22Rv1 (cell line): ENCODE measurements around the gene ZIC4.

Source experiments
- ZFX ChIP-seq: fragments of 450-650 bp; IDR thresholded peaks from 2 replicates; pipeline ENCODE4 v1.6.1; 2017; ENCODE audit warnings: antibody characterized with exemption, borderline replicate concordance
- TF ChIP-seq, protein P1 (sequence below): fragments of 450-650 bp; IDR thresholded peaks from 2 replicates; pipeline ENCODE4 v1.5.1; 2017; ENCODE audit warnings: mild to moderate bottlenecking

DNA sequence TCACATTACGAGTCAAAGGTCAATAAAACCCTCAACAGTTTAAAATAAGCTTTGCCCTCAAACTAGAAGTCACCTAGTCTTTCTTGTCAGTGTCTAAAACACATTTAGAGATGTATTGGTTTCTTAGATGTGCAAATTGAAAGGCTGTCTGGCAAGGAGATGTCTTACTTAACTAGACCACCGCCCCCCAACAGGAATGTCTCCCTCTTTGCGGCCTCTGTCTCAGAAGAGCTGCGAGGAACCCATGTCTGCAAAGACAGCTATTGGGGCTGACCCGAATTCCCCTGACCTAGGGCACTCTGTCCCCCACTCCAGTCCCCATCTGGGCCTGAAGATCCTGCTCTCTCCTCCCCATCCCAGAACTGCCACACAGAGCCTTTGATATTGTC lies 46.3 kb downstream of the ZIC4 start:
- TF ChIP-seq, protein P1, sequence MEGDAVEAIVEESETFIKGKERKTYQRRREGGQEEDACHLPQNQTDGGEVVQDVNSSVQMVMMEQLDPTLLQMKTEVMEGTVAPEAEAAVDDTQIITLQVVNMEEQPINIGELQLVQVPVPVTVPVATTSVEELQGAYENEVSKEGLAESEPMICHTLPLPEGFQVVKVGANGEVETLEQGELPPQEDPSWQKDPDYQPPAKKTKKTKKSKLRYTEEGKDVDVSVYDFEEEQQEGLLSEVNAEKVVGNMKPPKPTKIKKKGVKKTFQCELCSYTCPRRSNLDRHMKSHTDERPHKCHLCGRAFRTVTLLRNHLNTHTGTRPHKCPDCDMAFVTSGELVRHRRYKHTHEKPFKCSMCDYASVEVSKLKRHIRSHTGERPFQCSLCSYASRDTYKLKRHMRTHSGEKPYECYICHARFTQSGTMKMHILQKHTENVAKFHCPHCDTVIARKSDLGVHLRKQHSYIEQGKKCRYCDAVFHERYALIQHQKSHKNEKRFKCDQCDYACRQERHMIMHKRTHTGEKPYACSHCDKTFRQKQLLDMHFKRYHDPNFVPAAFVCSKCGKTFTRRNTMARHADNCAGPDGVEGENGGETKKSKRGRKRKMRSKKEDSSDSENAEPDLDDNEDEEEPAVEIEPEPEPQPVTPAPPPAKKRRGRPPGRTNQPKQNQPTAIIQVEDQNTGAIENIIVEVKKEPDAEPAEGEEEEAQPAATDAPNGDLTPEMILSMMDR, result no peak
- no peak for TF ChIP-seq ZFX
